Endothelial cell of umbilical vein (primary cell): ENCODE results near the gene IQCE. TPM values are rescaled to one million over a fixed set of nuclear protein-coding genes. Genes with fewer than 3 reads are reported as not detected.

Source experiments
- BruUV-seq: library from RNA; stranded (reverse); fragments of 400-500 nt; replicated peaks from 2 replicates; lab custom pipeline; 2021; lab: Mats Ljungman, UMichigan
- CTCF ChIA-PET: fragments of 300-600, 350-600 bp; sonication (Branson Sonifier 250); formaldehyde crosslinking; loops from one replicate; lab custom pipeline; 2021; ENCODE audit warnings: antibody characterized with exemption, inconsistent platforms; lab: Charles Lee
- POLR2A ChIA-PET: fragments of 300-600, 350-600 bp; sonication (Branson Sonifier 250); formaldehyde crosslinking; loops from one replicate; lab custom pipeline; 2021; ENCODE audit warnings: antibody characterized with exemption, inconsistent platforms; lab: Charles Lee
- DNase-seq: peaks from one replicate; pipeline ENCODE4 v3.0.0-alpha.2; 2011; ENCODE audit warnings: low read depth, low spot score
- FAIRE-seq: peaks from 2 replicates; lab custom pipeline; 2011; peaks lifted over from hg19 to GRCh38; lab: Jason Lieb, UNC
- H2AFZ ChIP-seq: 2 replicates; pipeline ENCODE4 v1.6.0; 2012; ENCODE audit warnings: low read depth, low read length, control low read depth, inconsistent platforms
- H3K27ac ChIP-seq: 2 replicates; pipeline ENCODE4 v1.5.1; 2011; ENCODE audit warnings: low read depth, mild to moderate bottlenecking, control low read depth, low read length, moderate library complexity; ENCODE audit not compliant: insufficient read depth
- H3K27me3 ChIP-seq, 2 experiments: 2 replicates each; pipeline versions ENCODE4 v1.6.0 to v1.6.1; 2011; ENCODE audit warnings: low read length in 2 of 2, mixed read lengths in 1 of 2; ENCODE audit not compliant: control insufficient read depth in 2 of 2, insufficient read depth in 2 of 2
- H3K36me3 ChIP-seq, 2 experiments: 2 replicates in 1 of 2; 3 replicates in 1 of 2; pipeline ENCODE4 v1.5.1; 2011; ENCODE audit warnings: low read length in 2 of 2, mild to moderate bottlenecking in 1 of 2, moderate library complexity in 1 of 2; ENCODE audit not compliant: control insufficient read depth in 2 of 2, insufficient read depth in 2 of 2; ENCODE audit errors: extremely low read depth in 1 of 2
- H3K4me1 ChIP-seq: 3 replicates; pipeline ENCODE4 v1.5.1; 2011; ENCODE audit warnings: mild to moderate bottlenecking, low read length; ENCODE audit not compliant: control insufficient read depth, insufficient read depth; ENCODE audit errors: extremely low read depth
- H3K4me2 ChIP-seq: 2 replicates; pipeline ENCODE4 v1.6.1; 2011; ENCODE audit warnings: low read length, control low read depth, mixed read lengths; ENCODE audit not compliant: insufficient read depth
- H3K4me3 ChIP-seq, 3 experiments: fragments of 200-600 bp in 1 of 3; sonication (generic), shearing (Covaris generic) in 1 of 3; replicated peaks in 1 of 3; 2 replicates each; pipeline ENCODE4 v1.5.1; 2011 to 2016; ENCODE audit warnings: control low read depth in 3 of 3, low read length in 3 of 3, mild to moderate bottlenecking in 2 of 3, inconsistent platforms in 1 of 3, low read depth in 1 of 3, moderate library complexity in 1 of 3; ENCODE audit not compliant: insufficient read depth in 1 of 3
- H3K79me2 ChIP-seq: 2 replicates; pipeline ENCODE4 v1.6.0; 2012; ENCODE audit warnings: low read length, inconsistent platforms; ENCODE audit not compliant: control insufficient read depth, insufficient read depth
- H3K9ac ChIP-seq: replicated peaks from 2 replicates; pipeline ENCODE3; 2011; ENCODE audit warnings: low read length, control low read depth; ENCODE audit not compliant: insufficient read depth; ENCODE audit errors: extremely low read depth
- H3K9me1 ChIP-seq: replicated peaks from 3 replicates; pipeline ENCODE4 v1.6.0; 2011; ENCODE audit warnings: mild to moderate bottlenecking, low read length; ENCODE audit not compliant: control insufficient read depth, insufficient read depth; ENCODE audit errors: extremely low read depth
- H3K9me3 ChIP-seq: replicated peaks from 2 replicates; pipeline ENCODE4 v1.5.1; 2012; ENCODE audit warnings: low read length, inconsistent platforms; ENCODE audit not compliant: control insufficient read depth, insufficient read depth
- H4K20me1 ChIP-seq: replicated peaks from 2 replicates; pipeline ENCODE3; 2011; ENCODE audit warnings: mild to moderate bottlenecking, low read length; ENCODE audit not compliant: control insufficient read depth, insufficient read depth; ENCODE audit errors: extremely low read depth
- EZH2 ChIP-seq: IDR thresholded peaks from 2 replicates; pipeline ENCODE4 v1.6.1; 2012; ENCODE audit warnings: borderline replicate concordance, low read depth, mild to moderate bottlenecking, moderate library complexity, low read length, inconsistent platforms; ENCODE audit not compliant: severe bottlenecking
- FOS ChIP-seq: IDR thresholded peaks from 2 replicates; pipeline ENCODE4 v1.6.1; 2011; ENCODE audit warnings: mild to moderate bottlenecking, low read length, moderate library complexity, borderline replicate concordance; ENCODE audit not compliant: insufficient read depth
- GATA2 ChIP-seq: IDR thresholded peaks from 2 replicates; pipeline ENCODE4 v1.7.0; 2011; ENCODE audit warnings: low read depth, mild to moderate bottlenecking, moderate library complexity, mixed read lengths, low read length; ENCODE audit not compliant: insufficient read length, insufficient read depth
- JUN ChIP-seq: IDR thresholded peaks from 2 replicates; pipeline ENCODE4 v1.6.1; 2011; ENCODE audit warnings: borderline replicate concordance, low read depth; ENCODE audit not compliant: insufficient read length, insufficient read depth
- MYC ChIP-seq: IDR thresholded peaks from one replicate; pipeline ENCODE4 v1.6.1; 2011; ENCODE audit warnings: mild to moderate bottlenecking, low read depth, low read length
- POLR2A ChIP-seq: IDR thresholded peaks from 2 replicates; pipeline ENCODE4 v1.6.1; 2012; ENCODE audit warnings: low read depth, mild to moderate bottlenecking, control low read depth, low read length
- POLR2AphosphoS5 ChIP-seq: IDR thresholded peaks from 2 replicates; pipeline ENCODE4 v1.6.1; 2012; ENCODE audit warnings: low read depth, mild to moderate bottlenecking, control low read depth, low read length, moderate library complexity; ENCODE audit not compliant: insufficient read depth
- dilution Hi-C: fragments of 300-500 bp; cut with MboI; formaldehyde crosslinking; loops from one replicate; pipeline ENCODE4 v1.15.0; 2019; ENCODE audit warnings: low sequenced_read_pairs; ENCODE audit not compliant: extremely low pct_ligation_motif_present
- intact Hi-C: fragments of 100-400 bp; cut with micrococcal nuclease; formaldehyde crosslinking; loops from one replicate; pipeline ENCODE4 v1.10.0; 2022
- polyA plus RNA-seq, 4 experiments: library from polyadenylated mRNA; depleted of rRNA in 3 of 4; stranded (reverse) in 3 of 4; unstranded in 1 of 4; fragments of >200 nt; gene quantifications; 2 replicates each; pipeline versions ENCODE4 v1.2.1 to v1.2.3, GENCODE V29; 2011 to 2012; ENCODE audit warnings: missing spikeins in 1 of 4
- total RNA-seq: library from RNA; stranded (reverse); gene quantifications from 2 replicates; pipeline ENCODE4 v1.2.3, GENCODE V29; 2021
- TF ChIP-seq, protein P1 (sequence below), 2 donors: IDR thresholded peaks; 1 replicate in 1 of 2; 2 replicates in 1 of 2; pipeline ENCODE4 v1.5.1; 2011; ENCODE audit warnings: low read length in 2 of 2, mild to moderate bottlenecking in 2 of 2, moderate library complexity in 2 of 2, control low read depth in 1 of 2, inconsistent platforms in 1 of 2, low read depth in 1 of 2; ENCODE audit not compliant: insufficient read depth in 1 of 2; ENCODE audit errors: extremely low read depth in 1 of 2
- TF ChIP-seq, protein P2 (sequence below): IDR thresholded peaks from 2 replicates; pipeline ENCODE4 v1.6.1; 2011; ENCODE audit not compliant: insufficient read depth, insufficient read length

IQCE gene
- total and polyA plus RNA-seq, 2 donors (not counting 3 experiments of a cell fraction or from before 2014, with no cell fraction given) = 4.9 to 14.5 TPM

DNA sequence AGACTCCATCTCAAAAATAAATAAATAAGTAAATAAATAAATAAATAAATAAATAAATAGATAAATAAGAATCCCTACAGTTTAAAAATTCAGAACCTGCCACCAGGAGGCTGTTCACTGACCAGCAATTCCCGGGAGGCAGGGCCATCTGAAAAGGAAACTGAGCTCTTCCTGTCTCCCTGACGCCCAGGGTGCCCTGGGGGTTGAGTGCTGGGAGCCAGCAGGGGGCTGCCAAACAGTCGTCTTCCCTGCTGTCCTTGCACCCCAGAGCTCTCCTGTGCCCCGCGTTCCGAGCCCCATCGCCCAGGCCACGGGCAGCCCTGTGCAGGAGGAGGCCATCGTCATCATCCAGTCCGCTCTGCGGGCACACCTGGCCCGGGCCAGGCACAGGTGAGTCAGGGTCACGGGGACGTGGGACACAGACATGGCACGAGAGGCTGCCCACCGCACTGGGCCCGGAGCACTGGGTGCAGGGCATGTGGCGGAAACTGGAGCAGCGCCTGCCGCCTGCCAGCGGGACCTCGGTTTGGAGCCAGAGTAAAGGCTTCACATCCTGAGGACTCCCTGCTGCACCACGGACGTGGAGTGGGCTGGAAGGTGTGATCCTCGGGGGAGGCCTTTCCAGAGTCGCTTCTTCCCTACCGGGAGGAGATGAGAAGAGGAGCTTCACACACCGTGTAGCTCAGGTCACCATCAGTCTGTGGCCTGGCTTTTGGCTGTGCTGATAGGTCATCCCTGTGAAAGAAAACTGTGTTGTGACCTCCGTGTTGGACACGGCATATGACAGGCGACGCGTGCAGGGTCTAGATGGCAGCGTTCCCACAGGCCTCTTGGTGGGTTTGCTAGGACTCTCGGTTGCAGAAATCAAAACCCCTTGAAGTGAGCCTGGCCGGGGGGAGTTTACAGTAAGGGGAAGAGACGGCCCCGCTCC is 47.1 kb downstream of the IQCE start:
- Histone ChIP-seq H3K27me3 (no peaks in the 10 kb centered on the region), H3K4me1 (peaks cover 13% of the 10 kb centered on the region), H3K4me2 (no peak overlapping the region), H3K9ac (no peak overlapping the region), H3K79me2 (no peaks in the 10 kb centered on the region), H3K27ac (no peak overlapping the region), H3K36me3 (no peaks in the 10 kb centered on the region), H3K9me3 (no peaks in the 10 kb centered on the region), H3K4me3 (no peak overlapping the region), H4K20me1 (no peaks in the 10 kb centered on the region), H2AFZ (no peak overlapping the region), H3K9me1 (no peaks in the 10 kb centered on the region)
- no peak for FAIRE-seq
- ChIA-PET POLR2A (no interaction called here), CTCF (interaction anchor here (0.8 to 4.8 kb wide), 19 partner anchors 8 to 104 kb away, joined by 3 to 55 read pairs (median 4); partner anchors contain the start of gene TTYH3)
- TF ChIP-seq GATA2 (no peak), MYC (no peak), POLR2AphosphoS5 (no peak), JUN (no peak), FOS (no peak), POLR2A (no peak), EZH2 (no peak)
- TF ChIP-seq, protein P1, sequence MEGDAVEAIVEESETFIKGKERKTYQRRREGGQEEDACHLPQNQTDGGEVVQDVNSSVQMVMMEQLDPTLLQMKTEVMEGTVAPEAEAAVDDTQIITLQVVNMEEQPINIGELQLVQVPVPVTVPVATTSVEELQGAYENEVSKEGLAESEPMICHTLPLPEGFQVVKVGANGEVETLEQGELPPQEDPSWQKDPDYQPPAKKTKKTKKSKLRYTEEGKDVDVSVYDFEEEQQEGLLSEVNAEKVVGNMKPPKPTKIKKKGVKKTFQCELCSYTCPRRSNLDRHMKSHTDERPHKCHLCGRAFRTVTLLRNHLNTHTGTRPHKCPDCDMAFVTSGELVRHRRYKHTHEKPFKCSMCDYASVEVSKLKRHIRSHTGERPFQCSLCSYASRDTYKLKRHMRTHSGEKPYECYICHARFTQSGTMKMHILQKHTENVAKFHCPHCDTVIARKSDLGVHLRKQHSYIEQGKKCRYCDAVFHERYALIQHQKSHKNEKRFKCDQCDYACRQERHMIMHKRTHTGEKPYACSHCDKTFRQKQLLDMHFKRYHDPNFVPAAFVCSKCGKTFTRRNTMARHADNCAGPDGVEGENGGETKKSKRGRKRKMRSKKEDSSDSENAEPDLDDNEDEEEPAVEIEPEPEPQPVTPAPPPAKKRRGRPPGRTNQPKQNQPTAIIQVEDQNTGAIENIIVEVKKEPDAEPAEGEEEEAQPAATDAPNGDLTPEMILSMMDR (IDR thresholded peaks at IDR 0.05; ENCODE audit: extremely low read depth in 1 of 2, insufficient read depth in 1 of 2, low read depth in 1 of 2, low read length in 2 of 2) = no peak
- TF ChIP-seq, protein P2, sequence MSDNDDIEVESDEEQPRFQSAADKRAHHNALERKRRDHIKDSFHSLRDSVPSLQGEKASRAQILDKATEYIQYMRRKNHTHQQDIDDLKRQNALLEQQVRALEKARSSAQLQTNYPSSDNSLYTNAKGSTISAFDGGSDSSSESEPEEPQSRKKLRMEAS = no peak
- no peak for DNase-seq
- BruUV-seq = no TSS peak
- dilution Hi-C loops = no loop called here
- intact Hi-C loops = loop anchor here (5.0 kb wide), 1 partner anchor 56 kb away; no protein-coding TSS in a partner anchor
